Activated T-helper 1 cell treated with Interleukin-2 at 50 U/mL for 16 hours (primary cell): ENCODE results near the gene SSH2.
"Not testable (repeated sequence)": the region's sequence is repeated elsewhere in the genome, so short reads cannot be mapped to it uniquely, and the experiment has no call there.

ENCODE experiments used
- DNase-seq: peaks from one replicate; pipeline ENCODE4 v3.0.0-alpha.2; 2020; ENCODE audit warnings: low read depth

SSH2 gene

GRCh38 chr17:29929006-29929532 is 959 bp downstream of the SSH2 start:
- DNase-seq, result no peak

GRCh38 chr17:29927546-29927945 is 2.5 kb downstream of the SSH2 start:
- DNase-seq, result no peak

GRCh38 chr17:29924786-29925185 is 5.2 kb downstream of the SSH2 start:
- DNase-seq, result no peak

GRCh38 chr17:29918922-29919856 is 10.8 kb downstream of the SSH2 start:
- DNase-seq, result no peak

GRCh38 chr17:29918016-29918415 is 12.0 kb downstream of the SSH2 start:
- DNase-seq, result no peak

GRCh38 chr17:29914819-29915537 is 15.1 kb downstream of the SSH2 start:
- DNase-seq, result no peak

GRCh38 chr17:29911641-29912177 is 18.3 kb downstream of the SSH2 start:
- DNase-seq, result no peak

- DNase-seq, result no peak
Measured at GRCh38 chr17:29909236-29910003, 20.6 kb downstream of the SSH2 start.

- no peak for DNase-seq
Measured at GRCh38 chr17:29906969-29907368, 23.1 kb downstream of the SSH2 start.

- no peak for DNase-seq
Measured at GRCh38 chr17:29905879-29906167, 24.2 kb downstream of the SSH2 start.

GRCh38 chr17:29905086-29905878 is 24.7 kb downstream of the SSH2 start:
- no peak for DNase-seq

GRCh38 chr17:29903471-29903870 is 26.6 kb downstream of the SSH2 start:
- DNase-seq, result no peak

- DNase-seq, result not testable (repeated sequence)
Measured at GRCh38 chr17:29897136-29897535, 32.9 kb downstream of the SSH2 start.

- DNase-seq, result no peak
Measured at GRCh38 chr17:29892201-29892600, 37.8 kb downstream of the SSH2 start.

- no peak for DNase-seq
Measured at GRCh38 chr17:29891131-29891530, 38.9 kb downstream of the SSH2 start.

GRCh38 chr17:29885031-29885640 is 44.9 kb downstream of the SSH2 start:
- no peak for DNase-seq

GRCh38 chr17:29883497-29883896 is 46.5 kb downstream of the SSH2 start:
- no peak for DNase-seq

- no peak for DNase-seq
Measured at GRCh38 chr17:29881256-29881655, 48.8 kb downstream of the SSH2 start.

- DNase-seq, result no peak
Measured at GRCh38 chr17:29880031-29880430, 50.0 kb downstream of the SSH2 start.

GRCh38 chr17:29874931-29875596 is 55.0 kb downstream of the SSH2 start:
- DNase-seq, result no peak
